ENCODE data around the gene CD247. TPM values are rescaled to one million over a fixed set of nuclear protein-coding genes. Genes with fewer than 3 reads are reported as not detected.

The CD247 gene
- total and polyA plus RNA-seq, 2 of the 13 experiments (the other 11 are each of a cell fraction or from before 2014, with no cell fraction given): 0.20 TPM; not detected in 1

DNA sequence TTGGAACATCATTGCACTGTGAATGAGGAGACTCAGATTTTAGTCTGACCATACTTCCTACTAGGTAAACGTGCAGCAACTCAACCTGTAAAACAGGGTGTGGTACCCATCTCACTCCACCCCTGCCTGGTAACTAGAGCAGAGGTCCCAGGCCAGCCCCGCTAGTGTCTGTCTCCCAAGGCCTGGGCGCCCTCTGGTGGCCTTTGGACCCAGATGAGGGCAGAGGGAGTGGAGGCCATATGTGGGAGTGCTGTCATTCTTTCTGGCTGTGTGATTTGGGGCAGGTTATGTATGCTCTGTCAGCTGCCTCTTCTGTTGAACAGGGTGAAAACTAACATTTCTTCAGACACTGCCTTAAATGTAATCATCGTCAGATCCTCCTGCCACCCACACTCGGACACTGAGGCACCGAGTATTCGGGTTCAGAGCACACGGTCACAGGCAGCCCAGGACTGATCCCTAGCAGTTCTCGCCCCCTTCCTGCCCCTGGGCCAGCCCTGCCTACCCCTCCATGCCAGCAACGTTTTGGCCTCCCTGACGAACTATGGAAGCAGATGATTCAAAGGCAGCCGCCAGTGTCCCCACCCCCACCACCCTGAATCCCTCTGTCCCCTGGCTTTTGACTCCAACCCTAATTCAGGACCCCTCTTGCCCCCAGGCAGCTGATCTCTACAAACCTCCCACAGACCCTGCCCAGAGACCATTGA lies 76.0 kb downstream of the CD247 start:
- Histone ChIP-seq H2AFZ (ENCODE audit: low read length) (no peak overlapping the region), H3K9me3 (ENCODE audit: low read length) (no peaks in the 10 kb centered on the region), H3K79me2 (ENCODE audit: insufficient read depth, low read length) (no peaks in the 10 kb centered on the region), H4K20me1 (ENCODE audit: insufficient read depth, low read length) (no peaks in the 10 kb centered on the region), H3K9ac (ENCODE audit: insufficient read depth, low read depth, low read length) (no peak overlapping the region; the same call in 1 of the 2 replicates), H3K27me3 (ENCODE audit: control insufficient read depth in 1 of 2, insufficient read depth in 2 of 2, low read length in 2 of 2) (peaks cover 0 to 32% of the 10 kb centered on the region in 2 experiments; a peak in 2 of 5 replicates), H3K4me1 (ENCODE audit: insufficient read depth, low read length) (peaks cover 20% of the 10 kb centered on the region), H3K27ac (ENCODE audit: extremely low read length, insufficient read depth, low read length) (no peak overlapping the region), H3K36me3 (replicated peaks in 1 of 2; ENCODE audit: control insufficient read depth in 1 of 2, insufficient read depth in 2 of 2, low read length in 2 of 2) (no peaks in the 10 kb centered on the region), H3K4me3 (replicated peaks in 1 of 3; ENCODE audit: insufficient read depth in 1 of 3, low read depth in 2 of 3, low read length in 3 of 3) (peak overlapping the region in 1 of 3 experiments; percentile 36; a peak in 1 of 6 replicates), H3K4me2 (ENCODE audit: low read depth, low read length) (peak overlapping the region; percentile 42)
- 19% methylated on average over 11 of the region's 12 CpGs for WGBS (ENCODE audit: low lambda C conversion rate)
- peak; percentile 68 for FAIRE-seq
- intact Hi-C loops (cut with micrococcal nuclease; ENCODE audit: unreplicated experiment) (loop anchor here (1.0 to 2.0 kb wide), 4 partner anchors 41 to 376 kb away; no protein-coding TSS in a partner anchor), in situ Hi-C loops (cut with HindIII; ENCODE audit: extremely low pct_ligation_motif_present, low pct_unique_long_range_greater_than_20kb) (loop anchor here (5.0 to 10.0 kb wide), 2 partner anchors 375 to 557 kb away; no protein-coding TSS in a partner anchor)
- POLR2A ChIA-PET: no interaction called here
- DNase-seq (ENCODE audit: low spot score): peak; percentile 70
- CTCF ChIA-PET (ENCODE audit: low intra/inter-chr PET ratio, low total read pairs): interaction anchor here (0.9 to 2.2 kb wide), 4 partner anchors 41 to 375 kb away, joined by 3 to 21 read pairs (median 15); no protein-coding TSS in a partner anchor
- ATAC-seq: peak; percentile 95
- no TSS peak for BruUV-seq (replicated peaks)
- TF ChIP-seq, protein P1, sequence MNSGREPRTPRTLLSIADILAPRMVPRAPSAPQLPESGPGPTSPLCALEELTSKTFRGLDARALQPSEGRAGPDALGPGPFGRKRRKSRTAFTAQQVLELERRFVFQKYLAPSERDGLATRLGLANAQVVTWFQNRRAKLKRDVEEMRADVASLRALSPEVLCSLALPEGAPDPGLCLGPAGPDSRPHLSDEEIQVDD (CRISPR knock-in tag; IDR thresholded peaks at IDR 0.05; ENCODE audit: borderline replicate concordance): no peak
- TF ChIP-seq ZNF703 (CRISPR knock-in tag; IDR thresholded peaks at IDR 0.05; ENCODE audit: borderline replicate concordance): no peak
- TF ChIP-seq, protein P2, sequence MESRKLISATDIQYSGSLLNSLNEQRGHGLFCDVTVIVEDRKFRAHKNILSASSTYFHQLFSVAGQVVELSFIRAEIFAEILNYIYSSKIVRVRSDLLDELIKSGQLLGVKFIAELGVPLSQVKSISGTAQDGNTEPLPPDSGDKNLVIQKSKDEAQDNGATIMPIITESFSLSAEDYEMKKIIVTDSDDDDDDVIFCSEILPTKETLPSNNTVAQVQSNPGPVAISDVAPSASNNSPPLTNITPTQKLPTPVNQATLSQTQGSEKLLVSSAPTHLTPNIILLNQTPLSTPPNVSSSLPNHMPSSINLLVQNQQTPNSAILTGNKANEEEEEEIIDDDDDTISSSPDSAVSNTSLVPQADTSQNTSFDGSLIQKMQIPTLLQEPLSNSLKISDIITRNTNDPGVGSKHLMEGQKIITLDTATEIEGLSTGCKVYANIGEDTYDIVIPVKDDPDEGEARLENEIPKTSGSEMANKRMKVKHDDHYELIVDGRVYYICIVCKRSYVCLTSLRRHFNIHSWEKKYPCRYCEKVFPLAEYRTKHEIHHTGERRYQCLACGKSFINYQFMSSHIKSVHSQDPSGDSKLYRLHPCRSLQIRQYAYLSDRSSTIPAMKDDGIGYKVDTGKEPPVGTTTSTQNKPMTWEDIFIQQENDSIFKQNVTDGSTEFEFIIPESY (CRISPR knock-in tag; IDR thresholded peaks at IDR 0.05): no peak
- TF ChIP-seq ZNF296 (CRISPR knock-in tag; conservative IDR thresholded peaks at IDR 0.05): no peak
- no peak for TF ChIP-seq ZNF766 (CRISPR knock-in tag; IDR thresholded peaks at IDR 0.05; ENCODE audit: borderline replicate concordance)
- TF ChIP-seq, protein P3, sequence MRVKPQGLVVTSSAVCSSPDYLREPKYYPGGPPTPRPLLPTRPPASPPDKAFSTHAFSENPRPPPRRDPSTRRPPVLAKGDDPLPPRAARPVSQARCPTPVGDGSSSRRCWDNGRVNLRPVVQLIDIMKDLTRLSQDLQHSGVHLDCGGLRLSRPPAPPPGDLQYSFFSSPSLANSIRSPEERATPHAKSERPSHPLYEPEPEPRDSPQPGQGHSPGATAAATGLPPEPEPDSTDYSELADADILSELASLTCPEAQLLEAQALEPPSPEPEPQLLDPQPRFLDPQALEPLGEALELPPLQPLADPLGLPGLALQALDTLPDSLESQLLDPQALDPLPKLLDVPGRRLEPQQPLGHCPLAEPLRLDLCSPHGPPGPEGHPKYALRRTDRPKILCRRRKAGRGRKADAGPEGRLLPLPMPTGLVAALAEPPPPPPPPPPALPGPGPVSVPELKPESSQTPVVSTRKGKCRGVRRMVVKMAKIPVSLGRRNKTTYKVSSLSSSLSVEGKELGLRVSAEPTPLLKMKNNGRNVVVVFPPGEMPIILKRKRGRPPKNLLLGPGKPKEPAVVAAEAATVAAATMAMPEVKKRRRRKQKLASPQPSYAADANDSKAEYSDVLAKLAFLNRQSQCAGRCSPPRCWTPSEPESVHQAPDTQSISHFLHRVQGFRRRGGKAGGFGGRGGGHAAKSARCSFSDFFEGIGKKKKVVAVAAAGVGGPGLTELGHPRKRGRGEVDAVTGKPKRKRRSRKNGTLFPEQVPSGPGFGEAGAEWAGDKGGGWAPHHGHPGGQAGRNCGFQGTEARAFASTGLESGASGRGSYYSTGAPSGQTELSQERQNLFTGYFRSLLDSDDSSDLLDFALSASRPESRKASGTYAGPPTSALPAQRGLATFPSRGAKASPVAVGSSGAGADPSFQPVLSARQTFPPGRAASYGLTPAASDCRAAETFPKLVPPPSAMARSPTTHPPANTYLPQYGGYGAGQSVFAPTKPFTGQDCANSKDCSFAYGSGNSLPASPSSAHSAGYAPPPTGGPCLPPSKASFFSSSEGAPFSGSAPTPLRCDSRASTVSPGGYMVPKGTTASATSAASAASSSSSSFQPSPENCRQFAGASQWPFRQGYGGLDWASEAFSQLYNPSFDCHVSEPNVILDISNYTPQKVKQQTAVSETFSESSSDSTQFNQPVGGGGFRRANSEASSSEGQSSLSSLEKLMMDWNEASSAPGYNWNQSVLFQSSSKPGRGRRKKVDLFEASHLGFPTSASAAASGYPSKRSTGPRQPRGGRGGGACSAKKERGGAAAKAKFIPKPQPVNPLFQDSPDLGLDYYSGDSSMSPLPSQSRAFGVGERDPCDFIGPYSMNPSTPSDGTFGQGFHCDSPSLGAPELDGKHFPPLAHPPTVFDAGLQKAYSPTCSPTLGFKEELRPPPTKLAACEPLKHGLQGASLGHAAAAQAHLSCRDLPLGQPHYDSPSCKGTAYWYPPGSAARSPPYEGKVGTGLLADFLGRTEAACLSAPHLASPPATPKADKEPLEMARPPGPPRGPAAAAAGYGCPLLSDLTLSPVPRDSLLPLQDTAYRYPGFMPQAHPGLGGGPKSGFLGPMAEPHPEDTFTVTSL (CRISPR knock-in tag; IDR thresholded peaks at IDR 0.05; ENCODE audit: borderline replicate concordance): no peak
